Caco-2 (cell line): ENCODE data around the gene FGD5. TPM values are rescaled to one million over a fixed set of nuclear protein-coding genes. Genes with fewer than 3 reads are reported as not detected.

Experiments used
- BruUV-seq: library from RNA; stranded (reverse); fragments of 400-500 nt; replicated peaks from 2 replicates; lab custom pipeline; 2021; lab: Mats Ljungman, UMichigan
- CTCF ChIA-PET: fragments of 300-600 bp; sonication (Branson Sonifier 250); formaldehyde crosslinking; loops from one replicate; lab custom pipeline; 2022; ENCODE audit warnings: antibody characterized with exemption; lab: Charles Lee
- POLR2A ChIA-PET: fragments of 300-600 bp; sonication (Branson Sonifier 250); formaldehyde crosslinking; loops from one replicate; lab custom pipeline; 2022; ENCODE audit warnings: antibody characterized with exemption; lab: Charles Lee
- DNase-seq, 2 experiments: peaks; one replicate each; pipeline versions ENCODE4 v3.0.0 to v3.0.0-alpha.2; 2020 to 2022
- H3K27me3 ChIP-seq: replicated peaks from 2 replicates; pipeline ENCODE4 v1.6.0; 2011; ENCODE audit warnings: low read length; ENCODE audit not compliant: control insufficient read depth, insufficient read depth
- H3K36me3 ChIP-seq: 2 replicates; pipeline ENCODE4 v1.5.1; 2011; ENCODE audit warnings: low read length; ENCODE audit not compliant: control insufficient read depth, insufficient read depth
- H3K4me1 ChIP-seq: fragments of 250-450 bp; sonication (Bioruptor Pico); 2 replicates; pipeline ENCODE4 v1.5.1; 2020; ENCODE audit warnings: mild to moderate bottlenecking
- H3K4me3 ChIP-seq: 2 replicates; pipeline ENCODE4 v1.5.1; 2011; ENCODE audit warnings: low read depth, mild to moderate bottlenecking, control low read depth, low read length
- H3K9me3 ChIP-seq: fragments of 250-450 bp; sonication (Bioruptor Pico); 2 replicates; pipeline ENCODE4 v1.5.1; 2020; ENCODE audit warnings: mild to moderate bottlenecking, moderate library complexity
- H3K27ac Mint-ChIP-seq: one replicate; pipeline ENCODE4 v1.8.0; 2022; ENCODE audit warnings: mixed read lengths; ENCODE audit not compliant: unreplicated experiment
- H3K27me3 Mint-ChIP-seq: one replicate; pipeline ENCODE4 v1.8.0; 2022; ENCODE audit warnings: mixed read lengths; ENCODE audit not compliant: insufficient read depth, unreplicated experiment
- H3K36me3 Mint-ChIP-seq: one replicate; pipeline ENCODE4 v1.8.0; 2022; ENCODE audit warnings: mild to moderate bottlenecking, mixed read lengths; ENCODE audit not compliant: insufficient read depth, unreplicated experiment
- H3K4me1 Mint-ChIP-seq: one replicate; pipeline ENCODE4 v1.8.0; 2022; ENCODE audit warnings: low read depth, mixed read lengths; ENCODE audit not compliant: unreplicated experiment
- H3K4me3 Mint-ChIP-seq: one replicate; pipeline ENCODE4 v1.8.0; 2022; ENCODE audit warnings: mild to moderate bottlenecking, moderate library complexity, mixed read lengths; ENCODE audit not compliant: unreplicated experiment
- H3K9me3 Mint-ChIP-seq: one replicate; pipeline ENCODE4 v1.8.0; 2022; ENCODE audit warnings: mixed read lengths; ENCODE audit not compliant: unreplicated experiment
- intact Hi-C: fragments of 100-400 bp; cut with micrococcal nuclease; formaldehyde crosslinking; loops from one replicate; pipeline ENCODE4 v1.10.0; 2022; ENCODE audit not compliant: unreplicated experiment
- total RNA-seq: library from RNA; stranded (reverse); gene quantifications from 2 replicates; pipeline ENCODE4 v1.2.3, GENCODE V29; 2022
- TF ChIP-seq, protein P1 (sequence below), 2 experiments: fragments of 200-600 bp in 1 of 2; IDR thresholded peaks; 1 replicate in 1 of 2; 2 replicates in 1 of 2; pipeline versions ENCODE4 v1.5.1 to v1.8.0; 2011 to 2022; ENCODE audit warnings: antibody characterized with exemption in 1 of 2, control low read depth in 1 of 2, inconsistent platforms in 1 of 2, low read depth in 1 of 2, low read length in 1 of 2, mild to moderate bottlenecking in 1 of 2, moderate library complexity in 1 of 2; ENCODE audit not compliant: insufficient read depth in 1 of 2, severe bottlenecking in 1 of 2, unreplicated experiment in 1 of 2

The FGD5 gene
- total RNA-seq, 1 experiment from 2014 or later, result 0.25 TPM

- POLR2A ChIA-PET, result no interaction called here
Measured at GRCh38 chr3:14810070-14810791, 8.5 kb upstream of the FGD5 start.

GRCh38 chr3:14810801-14811661 lies 7.7 kb upstream of the FGD5 start:
- POLR2A ChIA-PET, result no interaction called here
- H3K4me3 ChIP-seq, result no peak overlapping the region
- no peak for DNase-seq
- no peaks in the 10 kb centered on the region for H3K4me1 Mint-ChIP-seq
- no peaks in the 10 kb centered on the region for H3K36me3 Mint-ChIP-seq
- TF ChIP-seq, protein P1, sequence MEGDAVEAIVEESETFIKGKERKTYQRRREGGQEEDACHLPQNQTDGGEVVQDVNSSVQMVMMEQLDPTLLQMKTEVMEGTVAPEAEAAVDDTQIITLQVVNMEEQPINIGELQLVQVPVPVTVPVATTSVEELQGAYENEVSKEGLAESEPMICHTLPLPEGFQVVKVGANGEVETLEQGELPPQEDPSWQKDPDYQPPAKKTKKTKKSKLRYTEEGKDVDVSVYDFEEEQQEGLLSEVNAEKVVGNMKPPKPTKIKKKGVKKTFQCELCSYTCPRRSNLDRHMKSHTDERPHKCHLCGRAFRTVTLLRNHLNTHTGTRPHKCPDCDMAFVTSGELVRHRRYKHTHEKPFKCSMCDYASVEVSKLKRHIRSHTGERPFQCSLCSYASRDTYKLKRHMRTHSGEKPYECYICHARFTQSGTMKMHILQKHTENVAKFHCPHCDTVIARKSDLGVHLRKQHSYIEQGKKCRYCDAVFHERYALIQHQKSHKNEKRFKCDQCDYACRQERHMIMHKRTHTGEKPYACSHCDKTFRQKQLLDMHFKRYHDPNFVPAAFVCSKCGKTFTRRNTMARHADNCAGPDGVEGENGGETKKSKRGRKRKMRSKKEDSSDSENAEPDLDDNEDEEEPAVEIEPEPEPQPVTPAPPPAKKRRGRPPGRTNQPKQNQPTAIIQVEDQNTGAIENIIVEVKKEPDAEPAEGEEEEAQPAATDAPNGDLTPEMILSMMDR (IDR thresholded peaks at IDR 0.05; ENCODE audit: insufficient read depth in 1 of 2, low read depth in 1 of 2, low read length in 1 of 2, severe bottlenecking in 1 of 2, unreplicated experiment in 1 of 2), result no peak
- peaks cover 27% of the 10 kb centered on the region for H3K27me3 Mint-ChIP-seq
- no peaks in the 10 kb centered on the region for H3K4me1 ChIP-seq
- BruUV-seq, result no TSS peak
- H3K36me3 ChIP-seq, result no peaks in the 10 kb centered on the region
- CTCF ChIA-PET, result no interaction called here
- no peaks in the 10 kb centered on the region for H3K9me3 Mint-ChIP-seq
- peak overlapping the region; percentile 59 for H3K4me3 Mint-ChIP-seq
- no peak overlapping the region for H3K27ac Mint-ChIP-seq
- H3K27me3 ChIP-seq, result no peaks in the 10 kb centered on the region
- H3K9me3 ChIP-seq, result no peaks in the 10 kb centered on the region
- intact Hi-C loops, result no loop called here

More at GRCh38 chr3:14810070-14810791, 8.5 kb upstream of the FGD5 start:
- CTCF ChIA-PET, result no interaction called here
- TF ChIP-seq, protein P1 (IDR thresholded peaks at IDR 0.05; ENCODE audit: insufficient read depth in 1 of 2, low read depth in 1 of 2, low read length in 1 of 2, severe bottlenecking in 1 of 2, unreplicated experiment in 1 of 2), result no peak
- intact Hi-C loops, result no loop called here
- H3K9me3 ChIP-seq, result no peaks in the 10 kb centered on the region
- H3K27ac Mint-ChIP-seq, result no peak overlapping the region
- peaks cover under 1% of the 10 kb centered on the region for H3K4me1 Mint-ChIP-seq
- no TSS peak for BruUV-seq
- H3K36me3 ChIP-seq, result no peaks in the 10 kb centered on the region
- H3K4me3 Mint-ChIP-seq, result peak overlapping the region; percentile 38
- no peak for DNase-seq
- no peaks in the 10 kb centered on the region for H3K36me3 Mint-ChIP-seq
- peaks cover 27% of the 10 kb centered on the region for H3K27me3 Mint-ChIP-seq
- no peaks in the 10 kb centered on the region for H3K4me1 ChIP-seq
- H3K4me3 ChIP-seq, result peak overlapping the region; percentile 31
- no peaks in the 10 kb centered on the region for H3K9me3 Mint-ChIP-seq
- no peaks in the 10 kb centered on the region for H3K27me3 ChIP-seq

DNA sequence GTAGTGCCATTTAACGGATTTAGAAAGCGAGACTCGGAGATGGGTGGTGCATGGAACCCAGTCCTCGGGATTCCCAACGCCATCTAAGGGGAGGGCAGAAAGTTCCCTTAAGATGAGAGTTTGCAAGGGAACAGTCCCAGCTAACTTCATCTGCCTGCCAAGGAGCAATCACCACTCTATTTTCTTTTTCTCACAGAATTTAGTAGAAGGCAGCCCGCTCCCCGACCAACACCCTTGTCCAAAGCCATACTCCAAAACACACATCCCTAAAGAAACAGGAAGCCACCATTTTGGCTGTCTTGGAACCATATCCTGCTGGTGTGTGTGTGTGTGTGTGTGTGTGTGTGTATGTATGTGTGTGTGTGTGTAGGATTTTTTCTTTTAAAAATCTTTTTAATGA lies 7.1 kb upstream of the FGD5 start:
- intact Hi-C loops, result no loop called here
- POLR2A ChIA-PET, result no interaction called here
- DNase-seq, result no peak
- Mint-ChIP-seq H3K9me3 (no peaks in the 10 kb centered on the region), H3K27me3 (peaks cover 27% of the 10 kb centered on the region), H3K36me3 (no peaks in the 10 kb centered on the region), H3K4me1 (no peaks in the 10 kb centered on the region), H3K4me3 (no peak overlapping the region), H3K27ac (no peak overlapping the region)
- Histone ChIP-seq H3K36me3 (no peaks in the 10 kb centered on the region), H3K4me1 (no peaks in the 10 kb centered on the region), H3K27me3 (no peaks in the 10 kb centered on the region), H3K4me3 (no peak overlapping the region), H3K9me3 (no peaks in the 10 kb centered on the region)
- no TSS peak for BruUV-seq
- CTCF ChIA-PET, result no interaction called here
- TF ChIP-seq, protein P1 (IDR thresholded peaks at IDR 0.05; ENCODE audit: insufficient read depth in 1 of 2, low read depth in 1 of 2, low read length in 1 of 2, severe bottlenecking in 1 of 2, unreplicated experiment in 1 of 2), result no peak
